22Rv1 (cell line): ENCODE results near the gene MAML1.

Source experiments
- CTCF ChIP-seq: fragments of 450-650 bp; IDR thresholded peaks from 2 replicates; pipeline ENCODE4 v1.5.1; 2017; ENCODE audit warnings: mild to moderate bottlenecking
- ZFX ChIP-seq: fragments of 450-650 bp; IDR thresholded peaks from 2 replicates; pipeline ENCODE4 v1.6.1; 2017; ENCODE audit warnings: antibody characterized with exemption, borderline replicate concordance

- no peak for TF ChIP-seq CTCF
- TF ChIP-seq ZFX, result no peak
Measured at GRCh38 chr5:179738742-179739141, 6.1 kb downstream of the MAML1 start.
